Fibroblast of the aortic adventitia (primary cell): ENCODE results near the gene FGD3. TPM values are rescaled to one million over a fixed set of nuclear protein-coding genes. Genes with fewer than 3 reads are reported as not detected.

Source experiments
- DNase-seq: peaks from one replicate; pipeline ENCODE4 v3.0.0-alpha.2; 2010; ENCODE audit warnings: low read depth
- H3K4me3 ChIP-seq: 2 replicates; pipeline ENCODE4 v1.5.1; 2011; ENCODE audit warnings: low read depth, mild to moderate bottlenecking, control low read depth, low read length, moderate library complexity
- total RNA-seq: library from RNA; depleted of rRNA; stranded (reverse); fragments of >200 nt; gene quantifications from 2 replicates; pipeline ENCODE4 v1.2.3, GENCODE V29; 2012; ENCODE audit warnings: low replicate concordance
- TF ChIP-seq, protein P1 (sequence below): IDR thresholded peaks from 2 replicates; pipeline ENCODE4 v1.5.1; 2011; ENCODE audit warnings: mild to moderate bottlenecking, low read length, control low read depth, inconsistent platforms; ENCODE audit not compliant: insufficient read depth

The FGD3 gene
- total RNA-seq, 1 donor: not detected

DNA sequence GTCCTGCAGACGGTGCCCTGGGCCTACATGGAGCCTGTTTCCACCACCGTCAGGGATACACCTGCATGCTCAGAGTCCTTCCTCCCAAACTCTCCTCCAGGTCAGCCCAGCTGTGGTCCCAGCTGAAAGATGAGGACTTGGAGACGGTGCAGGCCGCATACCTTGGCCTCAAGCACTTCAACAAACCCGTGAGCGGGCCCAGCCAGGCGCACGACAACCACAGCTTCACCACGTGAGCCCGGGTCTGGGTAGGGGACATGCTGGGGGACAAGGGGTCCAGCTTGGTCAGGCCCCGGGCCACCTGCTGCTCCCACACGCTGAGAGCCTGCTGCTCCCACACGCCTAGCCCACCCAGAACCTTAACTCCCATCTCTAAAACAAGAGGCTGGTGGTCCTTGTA lies 132.0 kb downstream of the FGD3 start:
- no peak overlapping the region for H3K4me3 ChIP-seq
- DNase-seq: no peak
- TF ChIP-seq, protein P1, sequence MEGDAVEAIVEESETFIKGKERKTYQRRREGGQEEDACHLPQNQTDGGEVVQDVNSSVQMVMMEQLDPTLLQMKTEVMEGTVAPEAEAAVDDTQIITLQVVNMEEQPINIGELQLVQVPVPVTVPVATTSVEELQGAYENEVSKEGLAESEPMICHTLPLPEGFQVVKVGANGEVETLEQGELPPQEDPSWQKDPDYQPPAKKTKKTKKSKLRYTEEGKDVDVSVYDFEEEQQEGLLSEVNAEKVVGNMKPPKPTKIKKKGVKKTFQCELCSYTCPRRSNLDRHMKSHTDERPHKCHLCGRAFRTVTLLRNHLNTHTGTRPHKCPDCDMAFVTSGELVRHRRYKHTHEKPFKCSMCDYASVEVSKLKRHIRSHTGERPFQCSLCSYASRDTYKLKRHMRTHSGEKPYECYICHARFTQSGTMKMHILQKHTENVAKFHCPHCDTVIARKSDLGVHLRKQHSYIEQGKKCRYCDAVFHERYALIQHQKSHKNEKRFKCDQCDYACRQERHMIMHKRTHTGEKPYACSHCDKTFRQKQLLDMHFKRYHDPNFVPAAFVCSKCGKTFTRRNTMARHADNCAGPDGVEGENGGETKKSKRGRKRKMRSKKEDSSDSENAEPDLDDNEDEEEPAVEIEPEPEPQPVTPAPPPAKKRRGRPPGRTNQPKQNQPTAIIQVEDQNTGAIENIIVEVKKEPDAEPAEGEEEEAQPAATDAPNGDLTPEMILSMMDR: no peak

- H3K4me3 ChIP-seq: no peak overlapping the region
- no peak for DNase-seq
- TF ChIP-seq, protein P1: no peak
Measured at GRCh38 chr9:93080406-93080805, 133.1 kb downstream of the FGD3 start.

DNA sequence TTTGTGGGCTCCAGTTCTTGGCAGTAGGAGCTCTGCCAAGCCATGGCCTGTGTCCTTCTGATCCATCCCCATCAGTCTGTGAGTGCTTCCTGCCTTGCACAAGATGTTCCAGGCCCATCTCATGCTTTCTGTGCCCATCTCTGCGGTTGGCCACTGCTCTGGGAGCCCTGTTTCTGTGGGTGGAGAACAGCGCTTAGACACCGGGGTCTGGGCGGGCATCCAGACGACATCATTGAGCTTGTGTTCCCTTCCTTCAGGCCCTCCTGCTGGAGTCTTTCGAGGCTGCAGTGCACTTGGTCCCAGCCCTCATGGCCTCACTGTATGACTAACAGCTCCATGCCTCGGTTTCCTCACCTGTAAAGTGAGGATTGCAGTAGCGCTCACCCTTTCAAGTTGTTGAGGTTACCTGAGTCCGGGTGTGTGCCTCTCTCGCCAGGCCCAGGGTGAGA lies 133.8 kb downstream of the FGD3 start:
- H3K4me3 ChIP-seq: no peak overlapping the region
- TF ChIP-seq, protein P1: no peak
- DNase-seq: no peak

- TF ChIP-seq, protein P1: no peak
- DNase-seq: no peak
- no peak overlapping the region for H3K4me3 ChIP-seq
Measured at GRCh38 chr9:93081931-93082330, 134.6 kb downstream of the FGD3 start.

GRCh38 chr9:93082841-93083411 lies 135.6 kb downstream of the FGD3 start:
- no peak overlapping the region for H3K4me3 ChIP-seq
- TF ChIP-seq, protein P1: no peak
- DNase-seq: no peak

- no peak overlapping the region for H3K4me3 ChIP-seq
- no peak for DNase-seq
- TF ChIP-seq, protein P1: no peak
Measured at GRCh38 chr9:93083592-93084470, 136.5 kb downstream of the FGD3 start.
